ENCODE measurements around the gene SPRTN. TPM values are rescaled to one million over a fixed set of nuclear protein-coding genes. Genes with fewer than 3 reads are reported as not detected.

Gene SPRTN
- total and polyA plus RNA-seq, 2 donors (not counting 1 experiment from before 2014, with no cell fraction given): 3.5 to 13.4 TPM

DNA sequence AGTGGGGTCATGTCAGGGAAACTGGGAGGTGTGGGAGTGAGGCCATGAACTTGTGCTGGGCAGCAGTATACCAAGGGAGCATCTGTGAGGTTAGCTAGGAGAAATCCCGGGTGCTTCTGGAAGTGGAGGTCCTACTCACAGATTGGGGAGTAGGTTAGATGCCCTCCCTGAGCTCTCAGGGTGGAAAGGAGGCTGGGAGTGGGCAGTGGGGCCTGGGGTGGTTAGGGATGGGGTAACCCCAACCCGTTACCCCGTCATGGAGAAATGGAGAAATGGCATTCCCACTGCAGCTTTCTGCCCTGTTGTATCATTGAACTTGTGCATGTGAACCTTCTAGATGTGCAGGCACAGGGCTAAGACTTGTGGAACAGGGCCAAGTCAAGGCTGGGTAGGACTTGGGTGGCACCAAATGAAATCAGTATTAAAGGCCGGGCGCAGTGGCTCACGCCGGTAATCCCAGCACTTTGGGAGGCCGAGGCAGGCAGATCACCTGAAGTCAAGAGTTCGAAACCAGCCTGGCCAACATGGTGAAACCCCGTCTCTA lies 27.6 kb upstream of the SPRTN start:
- POLR2A ChIA-PET: no interaction called here
- no peak overlapping the region for H2AFZ ChIP-seq (ENCODE audit: insufficient read depth, low read depth, low read length, poor library complexity, severe bottlenecking)
- DNase-seq (no peak), ATAC-seq (ENCODE audit: low read depth) (no peak)
- 98% methylated on average over 10 of the region's 10 CpGs for WGBS (ENCODE audit: insufficient coverage)
- Mint-ChIP-seq H3K4me1 (no peaks in the 10 kb centered on the region), H3K27ac (no peak overlapping the region), H3K4me3 (no peak overlapping the region), H3K9me3 (ENCODE audit: insufficient read depth) (peaks cover 3% of the 10 kb centered on the region), H3K27me3 (no peaks in the 10 kb centered on the region)
- intact Hi-C loops (cut with micrococcal nuclease): no loop called here
- H3K27ac ChIP-seq (ENCODE audit: low read length in 2 of 2): no peak overlapping the region
- H3K9me3 ChIP-seq (ENCODE audit: control extremely low read depth in 1 of 3, control insufficient read depth in 2 of 3, insufficient read depth in 1 of 3, low read length in 2 of 3): peaks cover 0 to 3% (median 0%) of the 10 kb centered on the region in 3 donors
- no peak overlapping the region for H3K4me3 ChIP-seq (ENCODE audit: control extremely low read depth in 1 of 5, extremely low read depth in 1 of 5, insufficient read depth in 1 of 5, low read depth in 2 of 5, low read length in 4 of 5)
- H3K79me2 ChIP-seq (ENCODE audit: control insufficient read depth, insufficient read depth, low read length): no peaks in the 10 kb centered on the region
- TF ChIP-seq, protein P1, sequence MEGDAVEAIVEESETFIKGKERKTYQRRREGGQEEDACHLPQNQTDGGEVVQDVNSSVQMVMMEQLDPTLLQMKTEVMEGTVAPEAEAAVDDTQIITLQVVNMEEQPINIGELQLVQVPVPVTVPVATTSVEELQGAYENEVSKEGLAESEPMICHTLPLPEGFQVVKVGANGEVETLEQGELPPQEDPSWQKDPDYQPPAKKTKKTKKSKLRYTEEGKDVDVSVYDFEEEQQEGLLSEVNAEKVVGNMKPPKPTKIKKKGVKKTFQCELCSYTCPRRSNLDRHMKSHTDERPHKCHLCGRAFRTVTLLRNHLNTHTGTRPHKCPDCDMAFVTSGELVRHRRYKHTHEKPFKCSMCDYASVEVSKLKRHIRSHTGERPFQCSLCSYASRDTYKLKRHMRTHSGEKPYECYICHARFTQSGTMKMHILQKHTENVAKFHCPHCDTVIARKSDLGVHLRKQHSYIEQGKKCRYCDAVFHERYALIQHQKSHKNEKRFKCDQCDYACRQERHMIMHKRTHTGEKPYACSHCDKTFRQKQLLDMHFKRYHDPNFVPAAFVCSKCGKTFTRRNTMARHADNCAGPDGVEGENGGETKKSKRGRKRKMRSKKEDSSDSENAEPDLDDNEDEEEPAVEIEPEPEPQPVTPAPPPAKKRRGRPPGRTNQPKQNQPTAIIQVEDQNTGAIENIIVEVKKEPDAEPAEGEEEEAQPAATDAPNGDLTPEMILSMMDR (IDR thresholded peaks at IDR 0.05): no peak
- no peak for TF ChIP-seq EZH2 (IDR thresholded peaks at IDR 0.05; ENCODE audit: borderline replicate concordance, insufficient read depth, low read depth, low read length, poor library complexity, severe bottlenecking)
- H3K27me3 ChIP-seq (replicated peaks in 1 of 4; ENCODE audit: control extremely low read depth in 1 of 4, control insufficient read depth in 3 of 4, insufficient read depth in 4 of 4, low read length in 3 of 4): no peaks in the 10 kb centered on the region
- H3K9ac ChIP-seq (ENCODE audit: low read length): no peak overlapping the region
- H3K4me1 ChIP-seq (ENCODE audit: control insufficient read depth in 2 of 2, insufficient read depth in 2 of 2, low read length in 2 of 2): no peaks in the 10 kb centered on the region
- CTCF ChIA-PET: interaction anchor here (0.5 to 1.0 kb wide), 2 partner anchors 11 to 27 kb away, joined by 3 read pairs; no protein-coding TSS in a partner anchor
- H4K20me1 ChIP-seq (ENCODE audit: control insufficient read depth, insufficient read depth, low read length, poor library complexity, severe bottlenecking): no peaks in the 10 kb centered on the region
- H3K36me3 ChIP-seq (replicated peaks in 1 of 2; ENCODE audit: control extremely low read depth in 1 of 2, control insufficient read depth in 1 of 2, extremely low read depth in 1 of 2, insufficient read depth in 2 of 2, low read length in 1 of 2): no peaks in the 10 kb centered on the region
- H3K4me2 ChIP-seq (replicated peaks; ENCODE audit: low read depth, low read length, poor library complexity, severe bottlenecking): no peak overlapping the region

DNA sequence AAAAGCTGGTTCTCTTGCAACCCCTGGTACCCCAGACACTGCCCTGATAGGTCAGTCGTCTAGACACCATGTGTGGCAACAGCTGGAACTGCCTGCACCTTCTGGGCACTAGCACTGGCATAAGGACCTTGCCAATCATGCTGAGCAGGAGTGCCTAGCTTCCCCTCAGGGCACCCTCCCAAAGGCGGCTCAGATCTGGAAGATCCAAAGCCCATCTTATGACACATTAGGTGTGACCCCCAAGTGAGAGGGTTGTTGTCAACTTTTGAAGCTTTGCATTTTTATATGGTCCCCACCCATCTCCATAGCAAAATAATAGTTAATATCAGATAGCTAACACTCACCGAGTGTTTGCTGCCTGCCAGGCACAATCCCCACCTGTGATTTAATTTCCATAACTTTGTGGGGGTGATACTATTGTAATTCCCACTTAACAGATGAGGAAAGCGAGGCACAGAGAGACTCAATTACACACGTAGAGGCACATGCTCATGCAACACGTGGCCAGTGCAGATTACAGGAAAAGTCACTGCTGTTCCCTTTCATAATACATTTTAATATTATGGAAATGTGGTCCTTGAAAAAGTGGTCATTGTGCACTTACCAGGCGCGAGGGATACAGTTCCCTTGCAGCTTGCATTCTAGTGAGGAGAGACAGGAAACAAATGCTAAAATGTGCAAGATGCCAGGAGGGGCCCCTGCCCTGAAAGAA lies 26.2 kb upstream of the SPRTN start:
- no peak overlapping the region for H3K9ac ChIP-seq (ENCODE audit: low read length)
- H3K79me2 ChIP-seq (ENCODE audit: control insufficient read depth, insufficient read depth, low read length): no peaks in the 10 kb centered on the region
- Mint-ChIP-seq H3K4me3 (no peak overlapping the region), H3K27ac (no peak overlapping the region), H3K27me3 (no peaks in the 10 kb centered on the region), H3K4me1 (no peaks in the 10 kb centered on the region), H3K9me3 (ENCODE audit: insufficient read depth) (no peaks in the 10 kb centered on the region)
- ATAC-seq (ENCODE audit: low read depth): no peak
- no peak overlapping the region for H3K4me2 ChIP-seq (replicated peaks; ENCODE audit: low read depth, low read length, poor library complexity, severe bottlenecking)
- H3K4me1 ChIP-seq (ENCODE audit: control insufficient read depth in 2 of 2, insufficient read depth in 2 of 2, low read length in 2 of 2): no peaks in the 10 kb centered on the region
- TF ChIP-seq EZH2 (IDR thresholded peaks at IDR 0.05; ENCODE audit: borderline replicate concordance, insufficient read depth, low read depth, low read length, poor library complexity, severe bottlenecking): no peak
- TF ChIP-seq, protein P1 (IDR thresholded peaks at IDR 0.05): no peak
- H2AFZ ChIP-seq (ENCODE audit: insufficient read depth, low read depth, low read length, poor library complexity, severe bottlenecking): no peak overlapping the region
- no peaks in the 10 kb centered on the region for H4K20me1 ChIP-seq (ENCODE audit: control insufficient read depth, insufficient read depth, low read length, poor library complexity, severe bottlenecking)
- no peak overlapping the region for H3K4me3 ChIP-seq (ENCODE audit: control extremely low read depth in 1 of 5, extremely low read depth in 1 of 5, insufficient read depth in 1 of 5, low read depth in 2 of 5, low read length in 4 of 5)
- H3K36me3 ChIP-seq (replicated peaks in 1 of 2; ENCODE audit: control extremely low read depth in 1 of 2, control insufficient read depth in 1 of 2, extremely low read depth in 1 of 2, insufficient read depth in 2 of 2, low read length in 1 of 2): no peaks in the 10 kb centered on the region
- WGBS (ENCODE audit: insufficient coverage): 88% methylated on average over 6 of the region's 8 CpGs
- H3K27ac ChIP-seq (ENCODE audit: low read length in 2 of 2): no peak overlapping the region
- ChIA-PET POLR2A (no interaction called here), CTCF (no interaction called here)
- intact Hi-C loops (cut with micrococcal nuclease): no loop called here
- H3K27me3 ChIP-seq (replicated peaks in 1 of 4; ENCODE audit: control extremely low read depth in 1 of 4, control insufficient read depth in 3 of 4, insufficient read depth in 4 of 4, low read length in 3 of 4): no peaks in the 10 kb centered on the region
- peaks cover 0 to 2% (median 0%) of the 10 kb centered on the region in 3 donors for H3K9me3 ChIP-seq (ENCODE audit: control extremely low read depth in 1 of 3, control insufficient read depth in 2 of 3, insufficient read depth in 1 of 3, low read length in 2 of 3)
- no peak for DNase-seq
